Immature natural killer cell (primary cell): ENCODE measurements around the gene ZNF316. TPM values are rescaled to one million over a fixed set of nuclear protein-coding genes. Genes with fewer than 3 reads are reported as not detected.
A peak's percentile ranks its signal among the peaks of the same experiment; 100 is the strongest.

Source experiments
- DNase-seq, 3 donors: peaks; one replicate each; pipeline ENCODE4 v3.0.0; 2022; ENCODE audit warnings: mixed read lengths in 1 of 3
- H3K27ac Mint-ChIP-seq, 6 donors: one replicate each; pipeline ENCODE4 v1.8.0; 2020; ENCODE audit warnings: mixed read lengths in 6 of 6, mild to moderate bottlenecking in 5 of 6, inconsistent platforms in 4 of 6, moderate library complexity in 3 of 6
- H3K27me3 Mint-ChIP-seq, 3 donors: one replicate each; pipeline ENCODE4 v1.8.0; 2020 to 2021; ENCODE audit warnings: low read depth in 3 of 3, mild to moderate bottlenecking in 3 of 3, mixed read lengths in 3 of 3, moderate library complexity in 3 of 3, inconsistent platforms in 1 of 3
- H3K36me3 Mint-ChIP-seq, 3 donors: one replicate each; pipeline ENCODE4 v1.8.0; 2020; ENCODE audit warnings: mixed read lengths in 3 of 3, inconsistent platforms in 2 of 3, mild to moderate bottlenecking in 2 of 3
- H3K4me1 Mint-ChIP-seq, 2 donors: one replicate each; pipeline ENCODE4 v1.8.0; 2020; ENCODE audit warnings: inconsistent platforms in 2 of 2, mild to moderate bottlenecking in 2 of 2, mixed read lengths in 2 of 2, moderate library complexity in 1 of 2
- H3K4me3 Mint-ChIP-seq, 5 donors: one replicate each; pipeline ENCODE4 v1.8.0; 2020; ENCODE audit warnings: mild to moderate bottlenecking in 5 of 5, mixed read lengths in 5 of 5, inconsistent platforms in 3 of 5, moderate library complexity in 3 of 5
- H3K9me3 Mint-ChIP-seq, 6 donors: one replicate each; pipeline ENCODE4 v1.8.0; 2020; ENCODE audit warnings: mild to moderate bottlenecking in 6 of 6, mixed read lengths in 6 of 6, inconsistent platforms in 4 of 6, moderate library complexity in 3 of 6
- polyA plus RNA-seq, 3 donors: library from polyadenylated mRNA; unstranded; fragments of 300-500 nt; fragmentation: Illumina TruSeq; gene quantifications; one replicate each; pipeline ENCODE4 v1.2.3, GENCODE V29; 2021

Gene ZNF316
- polyA plus RNA-seq, 3 donors from 2014 or later, result 0.97 to 3.5 (median 1.7) TPM

DNA sequence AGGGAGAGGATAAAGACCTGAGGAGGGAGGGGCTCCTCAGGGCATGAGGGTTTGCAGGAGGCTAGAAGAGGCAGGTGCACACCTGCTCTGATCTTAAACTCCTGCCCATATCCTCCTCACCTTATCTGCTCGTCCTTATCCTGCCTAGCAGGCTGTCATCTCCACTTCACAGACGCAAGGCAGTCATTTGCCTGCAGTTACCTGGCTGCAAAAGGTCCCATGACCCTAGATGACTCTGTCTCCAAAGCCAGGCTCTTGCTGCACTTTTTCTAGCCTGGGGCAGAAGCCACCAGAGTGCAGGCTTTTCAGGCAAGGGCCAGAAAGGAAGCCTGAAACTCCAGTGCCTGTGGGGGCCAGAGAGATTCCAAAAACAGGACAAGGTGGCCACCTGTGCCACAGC lies 23.4 kb upstream of the ZNF316 start:
- Mint-ChIP-seq H3K9me3 (no peaks in the 10 kb centered on the region), H3K27ac (no peak overlapping the region), H3K27me3 (peaks cover 0 to 5% (median 3%) of the 10 kb centered on the region in 3 donors), H3K4me1 (peaks cover 12 to 13% of the 10 kb centered on the region in 2 donors), H3K4me3 (peak overlapping the region; percentile 17 to 82 (median 47)), H3K36me3 (peaks cover 0 to 4% (median 0%) of the 10 kb centered on the region in 3 donors)
- DNase-seq, result no peak

DNA sequence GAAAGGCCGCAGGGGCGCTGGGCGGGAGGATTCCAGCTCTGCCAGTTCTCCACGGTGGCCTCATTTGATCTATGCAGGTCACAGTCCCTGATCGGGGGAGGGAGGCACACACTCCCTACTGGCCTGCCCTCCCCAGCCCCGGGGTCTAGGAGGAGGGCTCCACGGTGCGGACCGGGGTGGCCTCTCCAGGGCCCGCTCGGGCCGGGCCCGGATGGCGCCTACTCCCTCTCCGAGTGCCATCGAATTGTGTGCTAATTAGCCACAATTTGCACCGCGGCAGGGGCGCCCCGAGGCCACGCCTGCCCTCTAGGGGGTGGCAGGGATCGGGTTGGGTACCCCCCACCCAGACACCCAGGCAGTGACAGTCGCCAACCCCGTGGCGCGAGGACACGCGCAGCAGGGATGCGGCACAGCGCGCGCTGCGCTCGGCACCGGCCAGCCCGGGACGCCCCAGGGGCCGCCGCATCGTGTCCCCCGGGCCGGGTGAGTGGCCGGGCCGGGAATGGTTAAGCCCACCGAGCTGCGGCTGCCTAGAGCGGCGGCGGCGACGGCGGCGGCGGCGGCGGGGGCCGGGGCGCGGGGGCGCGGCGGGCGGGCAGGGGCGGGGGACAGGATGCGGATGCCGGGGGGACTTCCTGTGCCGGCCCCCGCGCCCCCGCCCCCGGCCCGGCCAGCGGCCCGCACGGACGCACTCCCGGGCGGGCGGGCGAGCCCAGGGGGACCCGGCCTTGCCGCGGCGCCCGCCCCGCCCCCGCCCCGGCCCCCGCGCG lies 22.0 kb upstream of the ZNF316 start, which contains the start of gene ZNF853:
Gene ZNF853, plus strand, starts transcription at position 658 of the 770 bp plus-strand sequence. CDS start 565 bp downstream, outside the sequence.
- Mint-ChIP-seq H3K4me1 (peaks cover 19 to 21% of the 10 kb centered on the region in 2 donors), H3K27ac (peak within 1 kb of the TSS in 5 of 6 donors; percentile 23 to 82 (median 79)), H3K9me3 (no peaks in the 10 kb centered on the region), H3K4me3 (peak within 1 kb of the TSS; percentile 82 to 91 (median 88)), H3K27me3 (peaks cover 0 to 5% (median 3%) of the 10 kb centered on the region in 3 donors), H3K36me3 (peaks cover 0 to 4% (median 3%) of the 10 kb centered on the region in 3 donors)
- peak; percentile 37 to 40 (median 39) for DNase-seq

DNA sequence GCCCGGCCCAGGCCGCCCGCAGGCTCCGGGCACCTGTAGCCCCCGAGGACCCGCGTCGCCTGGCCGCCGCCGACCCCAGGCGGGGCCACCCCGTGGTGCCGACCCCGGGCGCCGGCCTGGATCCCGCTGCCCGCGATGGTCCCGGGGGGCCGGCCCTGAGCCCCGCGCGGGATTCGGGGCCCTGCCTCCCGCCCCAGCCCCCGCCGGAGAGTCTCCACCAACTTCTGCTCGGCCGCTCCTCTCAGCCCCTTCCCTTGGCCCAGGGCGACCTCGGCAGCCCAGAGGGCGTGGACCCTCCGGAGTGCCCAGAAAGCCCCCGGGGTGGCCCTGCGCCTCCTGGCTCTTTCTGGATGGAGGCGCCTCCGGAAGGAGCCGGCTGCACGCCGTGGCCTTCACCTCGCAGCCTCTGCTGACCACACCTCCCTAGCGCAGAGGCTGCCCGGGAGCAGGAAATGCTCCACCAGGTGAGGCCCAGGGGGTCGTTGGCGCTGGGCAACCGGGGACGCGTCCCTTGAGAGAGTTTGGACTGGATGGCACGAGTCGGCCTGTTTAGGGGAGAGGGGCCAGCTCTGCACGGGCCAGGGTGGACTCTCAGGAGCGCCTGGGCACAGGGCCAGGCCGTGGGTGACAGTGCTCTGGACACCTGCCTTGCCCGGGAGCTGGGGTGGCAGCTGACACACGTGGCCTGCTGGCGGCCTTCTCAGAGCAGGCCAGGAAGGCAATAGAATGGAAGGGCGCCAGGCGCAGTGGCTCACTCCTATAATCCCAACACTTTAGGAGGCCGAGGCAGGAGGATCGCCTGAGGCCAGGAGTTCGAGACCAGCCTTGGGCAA lies 21.2 kb upstream of the ZNF316 start:
- H3K4me3 Mint-ChIP-seq, result peak overlapping the region; percentile 57 to 76 (median 61)

DNA sequence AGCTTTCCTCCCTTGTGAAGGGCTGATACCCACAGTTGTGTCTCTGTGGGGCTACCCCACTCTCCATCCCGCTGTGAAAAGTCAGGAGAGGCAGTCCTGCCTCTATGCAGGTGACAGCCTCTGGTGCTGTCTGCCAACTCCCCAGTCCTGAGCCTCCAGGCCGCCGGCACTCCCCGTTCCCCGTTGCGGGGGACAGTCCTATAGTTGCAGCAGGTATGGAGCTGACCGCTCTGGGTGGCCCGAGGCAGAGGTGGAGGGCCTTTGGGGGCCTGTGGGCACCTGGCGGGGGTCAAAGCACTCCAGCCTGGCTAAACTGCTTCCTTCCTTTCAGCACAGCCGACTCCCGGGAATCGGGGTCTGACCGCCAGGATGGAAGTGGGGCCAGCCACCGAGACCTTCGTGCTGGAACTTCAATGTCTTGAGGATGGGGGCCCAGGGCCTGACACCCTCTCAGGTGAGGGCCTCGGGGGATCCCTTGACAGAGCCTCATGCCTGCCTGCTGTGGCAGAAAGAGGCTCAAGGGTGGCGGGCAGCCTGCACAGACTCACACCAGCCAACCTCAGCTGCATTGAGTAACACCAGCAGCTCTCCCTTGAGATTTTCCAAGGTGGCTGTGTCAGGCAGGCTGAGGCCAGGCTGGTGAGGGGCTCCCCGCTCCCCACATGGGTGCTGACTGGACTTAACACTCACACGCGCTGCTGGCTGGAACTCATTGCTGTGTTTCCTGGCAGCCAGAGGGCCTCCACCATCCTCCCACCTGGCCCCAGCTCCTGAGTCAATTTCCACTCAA lies 20.1 kb upstream of the ZNF316 start:
- no peak for DNase-seq
- Mint-ChIP-seq H3K4me1 (peaks cover 30 to 33% of the 10 kb centered on the region in 2 donors), H3K36me3 (peaks cover 6 to 13% (median 10%) of the 10 kb centered on the region in 3 donors), H3K27me3 (peaks cover 0 to 5% (median 1%) of the 10 kb centered on the region in 3 donors), H3K9me3 (no peaks in the 10 kb centered on the region), H3K4me3 (peak overlapping the region; percentile 66 to 82 (median 78)), H3K27ac (peak overlapping the region in 5 of 6 donors; percentile 7 to 79 (median 34))

More for the DNA sequence above, 21.2 kb upstream of the ZNF316 start:
- Mint-ChIP-seq H3K27ac (peak overlapping the region in 1 of 6 donors; percentile 62), H3K27me3 (peaks cover 0 to 5% (median 3%) of the 10 kb centered on the region in 3 donors), H3K4me1 (peaks cover 21 to 25% of the 10 kb centered on the region in 2 donors), H3K36me3 (peaks cover 0 to 4% (median 4%) of the 10 kb centered on the region in 3 donors), H3K9me3 (no peaks in the 10 kb centered on the region)
- DNase-seq, result peak in 2 of 3 donors; percentile 13 to 14

- Mint-ChIP-seq H3K36me3 (peaks cover 6 to 13% (median 10%) of the 10 kb centered on the region in 3 donors), H3K27me3 (peaks cover 0 to 5% (median 1%) of the 10 kb centered on the region in 3 donors), H3K4me3 (no peak overlapping the region), H3K4me1 (peaks cover 35 to 41% of the 10 kb centered on the region in 2 donors), H3K27ac (peak overlapping the region in 2 of 6 donors; percentile 13 to 62), H3K9me3 (no peaks in the 10 kb centered on the region)
- no peak for DNase-seq
These were observed 18.5 kb upstream of the ZNF316 start for GRCh38 chr7:6618621-6619020.

DNA sequence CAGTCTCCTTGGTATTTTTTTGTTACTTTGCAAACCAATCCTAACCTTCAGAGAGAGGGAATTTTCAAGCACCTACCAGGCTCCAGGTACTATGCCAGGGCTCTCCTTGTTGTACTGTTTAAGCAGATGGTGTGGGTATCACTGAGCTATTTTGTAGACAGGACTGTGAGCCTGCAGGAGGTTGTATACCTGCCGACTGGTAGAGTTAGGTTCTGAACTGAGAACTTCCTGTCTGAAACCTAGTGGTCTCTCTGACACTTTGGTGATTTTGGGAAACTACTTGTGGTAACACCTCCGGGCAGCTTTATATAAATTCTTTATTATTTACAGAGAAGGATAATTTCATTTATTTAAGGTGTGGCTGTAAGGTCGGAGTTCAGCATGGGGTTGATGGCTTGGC lies 17.2 kb upstream of the ZNF316 start:
- H3K4me1 Mint-ChIP-seq, result peaks cover 42 to 44% of the 10 kb centered on the region in 2 donors

DNA sequence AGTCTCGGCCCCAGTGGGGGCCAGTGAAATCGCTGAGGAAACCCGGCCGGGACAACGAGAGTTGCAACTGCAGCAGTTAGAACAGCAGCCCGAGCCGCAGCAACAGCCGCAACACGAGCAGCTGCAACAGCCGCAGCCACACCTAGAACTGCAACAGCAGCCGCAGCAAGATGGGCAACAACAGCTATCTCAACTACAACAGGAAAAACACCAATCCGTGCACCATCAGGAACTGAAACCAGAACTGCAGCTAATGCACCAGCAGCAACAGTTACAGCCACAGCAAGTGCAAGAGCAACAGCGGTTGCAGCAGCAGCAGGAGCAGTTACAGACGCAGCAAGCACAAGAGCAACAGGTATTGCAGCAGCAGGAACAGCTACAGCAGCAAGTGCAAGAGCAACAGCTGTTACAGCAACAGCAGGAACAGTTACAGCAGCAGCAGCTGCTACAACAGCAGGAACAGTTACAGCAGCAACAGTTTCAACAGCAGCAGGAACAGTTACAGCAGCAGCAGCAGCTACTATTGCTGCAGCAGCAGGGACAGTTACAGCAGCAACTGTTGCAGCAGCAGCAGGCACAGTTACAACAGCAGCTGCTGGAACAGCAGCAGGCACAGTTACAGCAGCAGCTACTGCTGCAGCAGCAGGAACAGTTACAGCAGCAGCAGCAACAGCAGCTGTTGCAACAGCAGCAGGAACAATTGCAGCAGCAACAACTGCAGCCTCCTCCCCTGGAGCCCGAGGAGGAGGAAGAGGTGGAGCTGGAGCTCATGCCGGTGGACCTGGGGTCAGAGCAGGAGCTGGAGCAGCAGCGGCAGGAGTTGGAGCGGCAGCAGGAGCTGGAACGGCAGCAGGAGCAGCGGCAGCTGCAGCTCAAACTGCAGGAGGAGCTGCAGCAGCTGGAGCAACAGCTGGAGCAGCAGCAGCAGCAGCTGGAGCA lies 15.7 kb upstream of the ZNF316 start:
- peak overlapping the region; percentile 7 to 81 (median 38) for H3K4me3 Mint-ChIP-seq
- no peaks in the 10 kb centered on the region for H3K9me3 Mint-ChIP-seq
- H3K27ac Mint-ChIP-seq, result peak overlapping the region in 4 of 6 donors; percentile 14 to 82 (median 59)
- no peak for DNase-seq
- peaks cover 6 to 17% (median 16%) of the 10 kb centered on the region in 3 donors for H3K36me3 Mint-ChIP-seq
- peaks cover 42 to 44% of the 10 kb centered on the region in 2 donors for H3K4me1 Mint-ChIP-seq
- peaks cover 0 to 3% (median 2%) of the 10 kb centered on the region in 3 donors for H3K27me3 Mint-ChIP-seq

More for the DNA sequence above, 17.2 kb upstream of the ZNF316 start:
- peak overlapping the region in 3 of 5 donors; percentile 27 to 81 (median 39) for H3K4me3 Mint-ChIP-seq
- DNase-seq, result no peak
- H3K9me3 Mint-ChIP-seq, result no peaks in the 10 kb centered on the region
- peak overlapping the region in 5 of 6 donors; percentile 34 to 86 (median 69) for H3K27ac Mint-ChIP-seq
- H3K36me3 Mint-ChIP-seq, result peaks cover 6 to 17% (median 16%) of the 10 kb centered on the region in 3 donors
- peaks cover 0 to 3% (median 2%) of the 10 kb centered on the region in 3 donors for H3K27me3 Mint-ChIP-seq

GRCh38 chr7:6622134-6622710 lies 14.9 kb upstream of the ZNF316 start:
- peaks cover 6 to 17% (median 16%) of the 10 kb centered on the region in 3 donors for H3K36me3 Mint-ChIP-seq
- H3K4me1 Mint-ChIP-seq, result peaks cover 44% of the 10 kb centered on the region in 2 donors
- no peak overlapping the region for H3K4me3 Mint-ChIP-seq
- no peak for DNase-seq
- H3K27ac Mint-ChIP-seq, result no peak overlapping the region
- H3K9me3 Mint-ChIP-seq, result no peaks in the 10 kb centered on the region
- peaks cover 0 to 3% (median 2%) of the 10 kb centered on the region in 3 donors for H3K27me3 Mint-ChIP-seq

GRCh38 chr7:6623589-6624245 lies 13.4 kb upstream of the ZNF316 start:
- H3K4me3 Mint-ChIP-seq, result peak overlapping the region; percentile 70 to 84 (median 79)
- H3K27me3 Mint-ChIP-seq, result peaks cover 1 to 3% (median 2%) of the 10 kb centered on the region in 3 donors
- peaks cover 38 to 40% of the 10 kb centered on the region in 2 donors for H3K4me1 Mint-ChIP-seq
- H3K27ac Mint-ChIP-seq, result peak overlapping the region; percentile 71 to 93 (median 87)
- H3K36me3 Mint-ChIP-seq, result peaks cover 6 to 17% (median 12%) of the 10 kb centered on the region in 3 donors
- H3K9me3 Mint-ChIP-seq, result no peaks in the 10 kb centered on the region
- peak; percentile 51 to 62 (median 59) for DNase-seq

GRCh38 chr7:6624246-6624611 lies 12.9 kb upstream of the ZNF316 start:
- H3K4me3 Mint-ChIP-seq, result peak overlapping the region; percentile 70 to 84 (median 79)
- H3K9me3 Mint-ChIP-seq, result no peaks in the 10 kb centered on the region
- H3K4me1 Mint-ChIP-seq, result peaks cover 38 to 40% of the 10 kb centered on the region in 2 donors
- H3K27me3 Mint-ChIP-seq, result peaks cover 1 to 3% (median 2%) of the 10 kb centered on the region in 3 donors
- H3K27ac Mint-ChIP-seq, result peak overlapping the region; percentile 71 to 93 (median 87)
- H3K36me3 Mint-ChIP-seq, result peaks cover 6 to 17% (median 12%) of the 10 kb centered on the region in 3 donors
- DNase-seq, result no peak

DNA sequence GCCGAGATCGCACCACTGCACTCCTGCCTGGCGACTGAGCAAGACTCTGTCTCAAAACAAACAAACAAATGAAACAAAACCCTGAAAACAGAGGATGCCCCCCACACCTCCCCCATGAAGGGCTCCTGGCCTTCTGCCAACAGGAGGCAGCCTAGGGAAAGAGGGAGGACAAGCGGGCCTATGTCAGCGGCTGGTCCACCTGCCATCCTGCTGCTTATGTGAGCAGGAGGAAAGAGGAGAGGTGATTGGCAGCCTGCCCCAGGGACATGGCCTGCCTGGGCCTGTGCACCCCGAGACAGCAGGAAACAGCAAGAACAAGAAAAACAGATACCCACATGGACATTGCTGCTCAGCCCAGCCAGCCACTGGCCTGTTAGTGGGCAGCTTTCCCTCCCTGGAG lies 9.1 kb upstream of the ZNF316 start:
- Mint-ChIP-seq H3K9me3 (no peaks in the 10 kb centered on the region), H3K4me3 (no peak overlapping the region), H3K4me1 (peaks cover 16 to 22% of the 10 kb centered on the region in 2 donors), H3K27ac (no peak overlapping the region), H3K36me3 (peaks cover 0 to 6% (median 5%) of the 10 kb centered on the region in 3 donors), H3K27me3 (peaks cover 2 to 3% (median 3%) of the 10 kb centered on the region in 3 donors)
- DNase-seq, result no peak
